Measurements from ENCODE around the gene NELFB. TPM values are rescaled to one million over a fixed set of nuclear protein-coding genes. Genes with fewer than 3 reads are reported as not detected.

NELFB gene
- total and polyA plus RNA-seq, 9 of the 15 experiments (the other 6 are each of a cell fraction or from before 2014, with no cell fraction given): 0.24 to 84.0 (median 29.7) TPM

DNA sequence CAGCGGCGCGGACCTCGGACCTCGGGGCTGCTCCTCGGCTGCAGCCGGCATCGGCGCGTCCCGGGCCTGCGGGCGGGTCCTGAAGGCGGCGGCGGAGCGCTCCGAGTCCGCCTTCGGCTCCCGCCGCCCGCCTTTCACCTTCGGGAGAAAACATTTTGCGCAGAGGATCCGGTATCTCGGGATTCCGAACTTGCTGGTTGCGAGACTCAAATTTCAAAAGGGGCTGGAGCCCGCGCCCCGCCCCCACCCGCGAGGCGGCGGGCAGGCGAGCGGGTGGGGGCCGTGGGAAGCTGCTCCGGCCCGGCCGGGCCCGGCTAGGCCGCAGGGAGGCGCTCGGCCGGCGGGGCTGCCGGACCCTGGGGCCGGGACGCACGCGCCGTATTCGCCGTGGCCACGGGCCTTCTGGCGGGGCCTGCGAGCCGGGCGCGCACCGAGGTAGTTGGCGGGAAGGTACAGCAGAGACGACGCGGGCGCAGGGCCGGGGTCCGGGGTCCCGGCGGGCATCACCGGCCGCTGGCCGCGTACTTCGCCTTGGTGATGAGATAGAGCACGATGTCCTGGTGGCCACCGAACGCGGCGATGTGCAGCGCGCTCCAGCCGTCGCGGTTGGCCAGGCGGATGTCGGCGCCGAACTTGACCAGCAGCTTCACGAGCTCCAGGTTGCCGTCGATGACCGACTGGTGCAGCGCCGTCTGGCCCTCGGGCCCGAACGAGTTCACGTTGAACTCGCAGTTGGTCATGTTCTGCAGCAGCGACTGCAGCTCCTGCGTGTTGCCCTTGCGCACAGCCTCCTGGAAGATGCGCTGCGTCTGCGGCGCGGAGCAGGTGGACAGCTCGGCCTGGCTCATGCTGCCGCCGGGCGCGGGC lies 46.2 kb downstream of the NELFB start (continued):
- TF ChIP-seq HDAC2 (IDR thresholded peaks at IDR 0.05) (peak; percentile 57; the same call in 1 of the 2 replicates), ZNF511 (CRISPR knock-in tag; IDR thresholded peaks at IDR 0.05) (peak; percentile 95), U2AF2 (optimal IDR thresholded peaks at IDR 0.05; ENCODE audit: low read depth, low read length) (no peak), E2F3 (CRISPR knock-in tag; IDR thresholded peaks at IDR 0.05) (peak; percentile 92), THRAP3 (IDR thresholded peaks at IDR 0.05; ENCODE audit: borderline replicate concordance) (no peak), ZNF79 (CRISPR knock-in tag; IDR thresholded peaks at IDR 0.05; ENCODE audit: low read depth) (no peak), PHF21A (IDR thresholded peaks at IDR 0.05; ENCODE audit: borderline replicate concordance, low read depth) (no peak), ZBTB26 (CRISPR knock-in tag; IDR thresholded peaks at IDR 0.05) (no peak), CREB3 (tag; conservative IDR thresholded peaks at IDR 0.05; ENCODE audit: low read depth) (no peak), CBFB (CRISPR knock-in tag; IDR thresholded peaks at IDR 0.05) (peak; percentile 81; the same call in 1 of the 2 replicates), SMAD1 (IDR thresholded peaks at IDR 0.05; ENCODE audit: low read depth, low read length, partially characterized antibody) (no peak), ZNF57 (CRISPR knock-in tag; IDR thresholded peaks at IDR 0.05) (no peak), NR2C2 (CRISPR knock-in tag; IDR thresholded peaks at IDR 0.05) (0 out of 2 replicates have a peak, but pooled peaks have one; percentile 42), NR2C2 (tag; IDR thresholded peaks at IDR 0.05) (no peak; the same call in none of the 2 replicates), MTA1 (IDR thresholded peaks at IDR 0.05; ENCODE audit: borderline replicate concordance) (no peak), ZBTB34 (CRISPR knock-in tag; IDR thresholded peaks at IDR 0.05) (no peak), GATAD2B (IDR thresholded peaks at IDR 0.05; ENCODE audit: borderline replicate concordance) (peak; percentile 95), SMC3 (conservative IDR thresholded peaks at IDR 0.05; ENCODE audit: insufficient read depth, low read depth, low read length) (no peak), MYBL2 (IDR thresholded peaks at IDR 0.05; ENCODE audit: low read depth) (no peak), MYBL2 (CRISPR knock-in tag; IDR thresholded peaks at IDR 0.05; ENCODE audit: borderline replicate concordance) (no peak), RBM34 (IDR thresholded peaks at IDR 0.05; ENCODE audit: borderline replicate concordance, insufficient read depth, low read length) (no peak), SMAD4 (CRISPR knock-in tag; conservative IDR thresholded peaks at IDR 0.05) (peak; percentile 94)
- TF ChIP-seq, protein P1, sequence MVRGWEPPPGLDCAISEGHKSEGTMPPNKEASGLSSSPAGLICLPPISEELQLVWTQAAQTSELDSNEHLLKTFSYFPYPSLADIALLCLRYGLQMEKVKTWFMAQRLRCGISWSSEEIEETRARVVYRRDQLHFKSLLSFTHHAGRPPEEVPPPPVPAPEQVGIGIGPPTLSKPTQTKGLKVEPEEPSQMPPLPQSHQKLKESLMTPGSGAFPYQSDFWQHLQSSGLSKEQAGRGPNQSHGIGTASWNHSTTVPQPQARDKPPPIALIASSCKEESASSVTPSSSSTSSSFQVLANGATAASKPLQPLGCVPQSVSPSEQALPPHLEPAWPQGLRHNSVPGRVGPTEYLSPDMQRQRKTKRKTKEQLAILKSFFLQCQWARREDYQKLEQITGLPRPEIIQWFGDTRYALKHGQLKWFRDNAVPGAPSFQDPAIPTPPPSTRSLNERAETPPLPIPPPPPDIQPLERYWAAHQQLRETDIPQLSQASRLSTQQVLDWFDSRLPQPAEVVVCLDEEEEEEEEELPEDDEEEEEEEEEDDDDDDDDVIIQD (CRISPR knock-in tag; IDR thresholded peaks at IDR 0.05): no peak
